ENCODE data around the gene SPIRE1.

DNA sequence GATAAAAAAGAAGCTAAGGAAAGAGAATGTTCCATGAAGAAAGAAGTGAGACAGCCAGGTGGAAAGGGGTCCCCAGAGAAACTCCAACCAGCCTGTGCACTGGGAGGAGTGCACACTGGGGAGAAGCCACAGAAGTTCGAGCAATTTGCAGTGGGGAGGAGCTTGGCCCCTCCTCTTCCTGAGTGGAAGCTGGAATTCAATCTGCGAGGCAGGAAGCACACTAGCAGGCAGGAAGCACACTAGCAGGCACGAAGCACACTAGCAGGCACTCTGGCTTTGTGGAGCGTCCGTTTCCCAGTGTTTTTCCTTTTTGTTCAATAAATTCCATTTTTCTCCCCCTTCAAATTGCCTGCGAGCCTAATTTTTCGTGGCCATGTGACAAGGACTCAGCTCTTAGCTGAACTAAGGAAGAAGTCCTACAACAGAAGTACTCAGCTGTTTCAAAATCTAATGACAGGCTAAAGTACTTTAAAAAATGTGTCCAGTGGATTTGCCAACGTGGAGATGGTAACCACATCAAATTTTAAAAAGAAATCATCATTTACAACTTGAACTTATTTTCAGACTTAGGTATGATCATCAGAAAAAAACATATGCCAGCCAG is 21.4 kb upstream of the SPIRE1 start:
- no peak for TF ChIP-seq TAF1 (IDR thresholded peaks at IDR 0.05; ENCODE audit: low read depth)
- TF ChIP-seq YY1 (IDR thresholded peaks at IDR 0.05; ENCODE audit: low read depth), result no peak
- no peak for TF ChIP-seq EP300 (IDR thresholded peaks at IDR 0.05; ENCODE audit: borderline replicate concordance)
- TF ChIP-seq, protein P1, sequence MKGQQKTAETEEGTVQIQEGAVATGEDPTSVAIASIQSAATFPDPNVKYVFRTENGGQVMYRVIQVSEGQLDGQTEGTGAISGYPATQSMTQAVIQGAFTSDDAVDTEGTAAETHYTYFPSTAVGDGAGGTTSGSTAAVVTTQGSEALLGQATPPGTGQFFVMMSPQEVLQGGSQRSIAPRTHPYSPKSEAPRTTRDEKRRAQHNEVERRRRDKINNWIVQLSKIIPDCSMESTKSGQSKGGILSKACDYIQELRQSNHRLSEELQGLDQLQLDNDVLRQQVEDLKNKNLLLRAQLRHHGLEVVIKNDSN (IDR thresholded peaks at IDR 0.05), result no peak
- TF ChIP-seq RAD21 (IDR thresholded peaks at IDR 0.05; ENCODE audit: low read depth), result no peak
- TF ChIP-seq EGR1 (IDR thresholded peaks at IDR 0.05), result no peak
- no peak for TF ChIP-seq ZBTB7A (IDR thresholded peaks at IDR 0.05; ENCODE audit: low read depth)
- no peak; the same call in 1 of the 2 replicates for TF ChIP-seq TEAD4 (IDR thresholded peaks at IDR 0.05)
- TF ChIP-seq, protein P2, sequence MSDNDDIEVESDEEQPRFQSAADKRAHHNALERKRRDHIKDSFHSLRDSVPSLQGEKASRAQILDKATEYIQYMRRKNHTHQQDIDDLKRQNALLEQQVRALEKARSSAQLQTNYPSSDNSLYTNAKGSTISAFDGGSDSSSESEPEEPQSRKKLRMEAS (IDR thresholded peaks at IDR 0.05), result peak; percentile 94
- TF ChIP-seq CREB1 (IDR thresholded peaks at IDR 0.05; ENCODE audit: low read depth), result no peak
- TF ChIP-seq TCF12 (IDR thresholded peaks at IDR 0.05; ENCODE audit: low read depth), result no peak

Data from Ishikawa (cell line).